Endothelial cell of umbilical vein (primary cell): ENCODE data around the gene YEATS4.

ENCODE experiments used
- CTCF ChIP-seq, 2 donors: IDR thresholded peaks; 1 replicate in 1 of 2; 2 replicates in 1 of 2; pipeline ENCODE4 v1.5.1; 2011; ENCODE audit warnings: low read length in 2 of 2, mild to moderate bottlenecking in 2 of 2, moderate library complexity in 2 of 2, control low read depth in 1 of 2, inconsistent platforms in 1 of 2, low read depth in 1 of 2; ENCODE audit not compliant: insufficient read depth in 1 of 2; ENCODE audit errors: extremely low read depth in 1 of 2
- FOS ChIP-seq: IDR thresholded peaks from 2 replicates; pipeline ENCODE4 v1.6.1; 2011; ENCODE audit warnings: mild to moderate bottlenecking, low read length, moderate library complexity, borderline replicate concordance; ENCODE audit not compliant: insufficient read depth
- MAX ChIP-seq: IDR thresholded peaks from 2 replicates; pipeline ENCODE4 v1.6.1; 2011; ENCODE audit not compliant: insufficient read depth, insufficient read length

- no peak for TF ChIP-seq CTCF (IDR thresholded peaks at IDR 0.05; ENCODE audit: extremely low read depth in 1 of 2, insufficient read depth in 1 of 2, low read depth in 1 of 2, low read length in 2 of 2)
- no peak for TF ChIP-seq MAX
- TF ChIP-seq FOS: no peak
Measured at GRCh38 chr12:69419701-69420100, 60.2 kb downstream of the YEATS4 start.
